HepG2 (cell line): ENCODE measurements around the gene TXNIP. TPM values are rescaled to one million over a fixed set of nuclear protein-coding genes. Genes with fewer than 3 reads are reported as not detected.

Experiments
- AGO2 ChIP-seq: fragments of 200-400 bp; formaldehyde crosslinking; optimal IDR thresholded peaks from 2 replicates; pipeline ENCODE3; 2017; ENCODE audit warnings: mild to moderate bottlenecking, low read depth, low read length, moderate library complexity
- BCL6 ChIP-seq: IDR thresholded peaks from 2 replicates; pipeline ENCODE4 v1.6.1; 2016; ENCODE audit warnings: missing genetic modification reagents, missing compliant biosample characterization
- GABPB1 ChIP-seq: IDR thresholded peaks from 2 replicates; pipeline ENCODE4 v1.6.1; 2016; ENCODE audit warnings: mild to moderate bottlenecking, missing genetic modification reagents, moderate library complexity, missing compliant biosample characterization
- JDP2 ChIP-seq: sonication (generic); formaldehyde crosslinking; IDR thresholded peaks from 2 replicates; pipeline ENCODE4 v1.8.1; 2022; ENCODE audit warnings: missing genetic modification reagents, borderline replicate concordance
- JUNB ChIP-seq: sonication (generic); formaldehyde crosslinking; IDR thresholded peaks from 2 replicates; pipeline ENCODE4 v1.8.0; 2022; ENCODE audit warnings: missing genetic modification reagents, mild to moderate bottlenecking, borderline replicate concordance
- KLF12 ChIP-seq: sonication (generic); formaldehyde crosslinking; IDR thresholded peaks from 2 replicates; pipeline ENCODE4 v1.4.0; 2020; ENCODE audit warnings: missing genetic modification reagents, borderline replicate concordance
- KLF6 ChIP-seq: IDR thresholded peaks from 2 replicates; pipeline ENCODE4 v1.8.0; 2016; ENCODE audit warnings: missing biosample characterization, missing genetic modification reagents
- NFYC ChIP-seq: IDR thresholded peaks from 2 replicates; pipeline ENCODE4 v1.6.1; 2016; ENCODE audit warnings: missing genetic modification reagents, missing compliant biosample characterization
- POLR2A ChIP-seq, 2 experiments: IDR thresholded peaks; 2 replicates each; pipeline ENCODE4 v1.6.1; 2011; ENCODE audit warnings: low read depth in 2 of 2, low read length in 2 of 2, mild to moderate bottlenecking in 1 of 2, moderate library complexity in 1 of 2; ENCODE audit not compliant: insufficient read depth in 1 of 2
- REL ChIP-seq: sonication (generic); formaldehyde crosslinking; conservative IDR thresholded peaks from 2 replicates; pipeline ENCODE4 v1.8.0; 2022; ENCODE audit warnings: mild to moderate bottlenecking, missing genetic modification reagents, moderate library complexity
- REPIN1 ChIP-seq: sonication (generic); formaldehyde crosslinking; IDR thresholded peaks from 2 replicates; pipeline ENCODE4 v1.8.0; 2022; ENCODE audit warnings: missing genetic modification reagents, low read depth, mild to moderate bottlenecking, borderline replicate concordance
- RXRA ChIP-seq: sonication (generic); formaldehyde crosslinking; IDR thresholded peaks from 2 replicates; pipeline ENCODE4 v1.5.1; 2020; ENCODE audit warnings: missing genetic modification reagents
- YEATS4 ChIP-seq: sonication (generic); formaldehyde crosslinking; IDR thresholded peaks from 2 replicates; pipeline ENCODE4 v1.4.0; 2020; ENCODE audit warnings: missing genetic modification reagents, borderline replicate concordance
- ZBTB38 ChIP-seq: sonication (generic); formaldehyde crosslinking; IDR thresholded peaks from 2 replicates; pipeline ENCODE4 v1.5.1; 2020; ENCODE audit warnings: mild to moderate bottlenecking, missing genetic modification reagents
- ZBTB7B ChIP-seq: sonication (generic); formaldehyde crosslinking; IDR thresholded peaks from 2 replicates; pipeline ENCODE4 v1.4.0; 2020; ENCODE audit warnings: missing genetic modification reagents
- ZMAT3 ChIP-seq: sonication (generic); formaldehyde crosslinking; conservative IDR thresholded peaks from 2 replicates; pipeline ENCODE4 v1.7.0; 2021; ENCODE audit warnings: missing genetic modification reagents
- ZNF335 ChIP-seq: sonication (generic); formaldehyde crosslinking; IDR thresholded peaks from 2 replicates; pipeline ENCODE4 v1.4.0; 2020; ENCODE audit warnings: missing genetic modification reagents
- ZNF83 ChIP-seq: sonication (generic); formaldehyde crosslinking; IDR thresholded peaks from 2 replicates; pipeline ENCODE4 v1.4.0; 2020; ENCODE audit warnings: missing genetic modification reagents, mild to moderate bottlenecking, borderline replicate concordance
- ZSCAN9 ChIP-seq: IDR thresholded peaks from 2 replicates; pipeline ENCODE4 v1.6.1; 2016; ENCODE audit warnings: borderline replicate concordance
- polyA plus RNA-seq, 8 experiments: library from polyadenylated mRNA; depleted of rRNA in 3 of 8; stranded (reverse) in 7 of 8; unstranded in 1 of 8; fragments of >200 nt; fragmentation: Illumina TruSeq in 4 of 8; extraction: Trizol in 4 of 8; gene quantifications; 2 replicates each; pipeline versions ENCODE4 v1.2.1 to v1.2.3, GENCODE V29; 2011 to 2016; ENCODE audit warnings: low read depth in 4 of 8, missing spikeins in 1 of 8, mixed read lengths in 1 of 8; ENCODE audit not compliant: insufficient read depth in 1 of 8
- total RNA-seq, 5 experiments: library from RNA; depleted of rRNA; stranded (reverse); fragments of >200 nt; fragmentation: Illumina TruSeq; extraction: Trizol; gene quantifications; 2 replicates each; pipeline ENCODE4 v1.2.3, GENCODE V29; 2016; ENCODE audit warnings: low read depth in 1 of 5
- TF ChIP-seq, protein P1 (sequence below): sonication (generic); formaldehyde crosslinking; IDR thresholded peaks from 2 replicates; pipeline ENCODE4 v1.4.0; 2020; ENCODE audit warnings: missing genetic modification reagents
- TF ChIP-seq, protein P2 (sequence below): sonication (generic); formaldehyde crosslinking; IDR thresholded peaks from 2 replicates; pipeline ENCODE4 v1.8.1; 2022; ENCODE audit warnings: mild to moderate bottlenecking, missing genetic modification reagents
- TF ChIP-seq, protein P3 (sequence below): sonication (generic); IDR thresholded peaks from 2 replicates; pipeline ENCODE4 v1.6.1; 2016; ENCODE audit warnings: low read depth, borderline replicate concordance
- TF ChIP-seq, protein P4 (sequence below): sonication (generic); formaldehyde crosslinking; IDR thresholded peaks from 2 replicates; pipeline ENCODE4 v1.4.0; 2020; ENCODE audit warnings: missing genetic modification reagents

Gene TXNIP
- total and polyA plus RNA-seq, 2 of the 13 experiments (the other 11 are each of a cell fraction or from before 2014, with no cell fraction given) = 24.4 to 237 TPM

DNA sequence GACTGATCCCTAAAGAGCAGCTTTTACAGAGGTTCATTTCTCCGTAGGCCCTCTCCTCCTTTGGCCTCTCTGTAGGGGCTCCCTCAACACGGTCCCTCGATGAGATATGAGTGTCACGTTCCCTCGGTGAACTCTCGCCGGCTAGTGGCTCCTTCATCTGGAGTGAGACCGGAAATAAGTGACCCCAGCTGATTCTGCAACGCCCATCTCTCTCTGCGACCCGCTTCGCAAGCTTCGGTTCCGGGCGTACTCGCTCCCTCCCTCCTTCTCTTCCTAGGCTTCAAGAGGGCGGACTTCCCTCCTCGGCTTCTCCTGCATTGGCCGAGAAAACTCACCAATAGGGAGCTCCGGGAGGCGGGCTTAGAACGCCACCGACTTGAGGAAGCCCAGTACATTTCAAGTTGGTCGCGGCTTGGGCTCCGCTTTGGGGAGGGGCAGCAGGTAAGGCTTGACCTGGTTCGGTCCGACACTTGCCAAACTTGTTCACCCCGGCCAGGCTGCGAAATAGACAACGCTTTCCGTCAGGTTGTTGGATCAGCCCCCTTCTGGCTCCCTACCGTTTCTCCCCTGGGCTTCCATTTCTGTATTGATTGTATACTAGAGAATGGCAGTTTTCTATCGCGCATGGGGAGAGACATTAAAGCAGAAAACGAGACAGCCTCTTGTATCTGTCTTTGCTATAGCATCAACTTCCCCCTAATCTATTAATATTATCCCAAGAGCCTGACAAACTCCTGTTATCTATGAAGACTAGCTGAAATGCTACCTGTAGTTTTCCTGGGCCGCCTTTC lies 31.9 kb downstream of the TXNIP start, which contains the start of the genes ANKRD34A and POLR3GL (continued):
- TF ChIP-seq JDP2 (CRISPR knock-in tag) = no peak
- 0 out of 2 replicates have a peak, but pooled peaks have one; percentile 21 for TF ChIP-seq ZBTB38 (CRISPR knock-in tag)
- peak; percentile 18; the same call in 1 of the 2 replicates for TF ChIP-seq ZNF335 (CRISPR knock-in tag)
- TF ChIP-seq AGO2 = no peak
- TF ChIP-seq BCL6 (CRISPR knock-in tag) = 0 out of 2 replicates have a peak, but pooled peaks have one; percentile 5
- peak; percentile 45 for TF ChIP-seq ZSCAN9 (CRISPR knock-in tag)
- peak; percentile 73 for TF ChIP-seq ZBTB7B (CRISPR knock-in tag)
- no peak for TF ChIP-seq REPIN1 (CRISPR knock-in tag)
- TF ChIP-seq, protein P1, sequence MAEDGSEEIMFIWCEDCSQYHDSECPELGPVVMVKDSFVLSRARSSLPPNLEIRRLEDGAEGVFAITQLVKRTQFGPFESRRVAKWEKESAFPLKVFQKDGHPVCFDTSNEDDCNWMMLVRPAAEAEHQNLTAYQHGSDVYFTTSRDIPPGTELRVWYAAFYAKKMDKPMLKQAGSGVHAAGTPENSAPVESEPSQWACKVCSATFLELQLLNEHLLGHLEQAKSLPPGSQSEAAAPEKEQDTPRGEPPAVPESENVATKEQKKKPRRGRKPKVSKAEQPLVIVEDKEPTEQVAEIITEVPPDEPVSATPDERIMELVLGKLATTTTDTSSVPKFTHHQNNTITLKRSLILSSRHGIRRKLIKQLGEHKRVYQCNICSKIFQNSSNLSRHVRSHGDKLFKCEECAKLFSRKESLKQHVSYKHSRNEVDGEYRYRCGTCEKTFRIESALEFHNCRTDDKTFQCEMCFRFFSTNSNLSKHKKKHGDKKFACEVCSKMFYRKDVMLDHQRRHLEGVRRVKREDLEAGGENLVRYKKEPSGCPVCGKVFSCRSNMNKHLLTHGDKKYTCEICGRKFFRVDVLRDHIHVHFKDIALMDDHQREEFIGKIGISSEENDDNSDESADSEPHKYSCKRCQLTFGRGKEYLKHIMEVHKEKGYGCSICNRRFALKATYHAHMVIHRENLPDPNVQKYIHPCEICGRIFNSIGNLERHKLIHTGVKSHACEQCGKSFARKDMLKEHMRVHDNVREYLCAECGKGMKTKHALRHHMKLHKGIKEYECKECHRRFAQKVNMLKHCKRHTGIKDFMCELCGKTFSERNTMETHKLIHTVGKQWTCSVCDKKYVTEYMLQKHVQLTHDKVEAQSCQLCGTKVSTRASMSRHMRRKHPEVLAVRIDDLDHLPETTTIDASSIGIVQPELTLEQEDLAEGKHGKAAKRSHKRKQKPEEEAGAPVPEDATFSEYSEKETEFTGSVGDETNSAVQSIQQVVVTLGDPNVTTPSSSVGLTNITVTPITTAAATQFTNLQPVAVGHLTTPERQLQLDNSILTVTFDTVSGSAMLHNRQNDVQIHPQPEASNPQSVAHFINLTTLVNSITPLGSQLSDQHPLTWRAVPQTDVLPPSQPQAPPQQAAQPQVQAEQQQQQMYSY (CRISPR knock-in tag) = no peak
- TF ChIP-seq KLF6 = no peak
- no peak for TF ChIP-seq JUNB (CRISPR knock-in tag)
- TF ChIP-seq RXRA = peak; percentile 32; the same call in 1 of the 2 replicates
- TF ChIP-seq, protein P2, sequence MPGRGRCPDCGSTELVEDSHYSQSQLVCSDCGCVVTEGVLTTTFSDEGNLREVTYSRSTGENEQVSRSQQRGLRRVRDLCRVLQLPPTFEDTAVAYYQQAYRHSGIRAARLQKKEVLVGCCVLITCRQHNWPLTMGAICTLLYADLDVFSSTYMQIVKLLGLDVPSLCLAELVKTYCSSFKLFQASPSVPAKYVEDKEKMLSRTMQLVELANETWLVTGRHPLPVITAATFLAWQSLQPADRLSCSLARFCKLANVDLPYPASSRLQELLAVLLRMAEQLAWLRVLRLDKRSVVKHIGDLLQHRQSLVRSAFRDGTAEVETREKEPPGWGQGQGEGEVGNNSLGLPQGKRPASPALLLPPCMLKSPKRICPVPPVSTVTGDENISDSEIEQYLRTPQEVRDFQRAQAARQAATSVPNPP = no peak
- peak; percentile 57 to 85 for TF ChIP-seq POLR2A (IDR thresholded peaks at IDR 0.05; ENCODE audit: insufficient read depth in 1 of 2, low read depth in 2 of 2, low read length in 2 of 2)
- TF ChIP-seq, protein P3, sequence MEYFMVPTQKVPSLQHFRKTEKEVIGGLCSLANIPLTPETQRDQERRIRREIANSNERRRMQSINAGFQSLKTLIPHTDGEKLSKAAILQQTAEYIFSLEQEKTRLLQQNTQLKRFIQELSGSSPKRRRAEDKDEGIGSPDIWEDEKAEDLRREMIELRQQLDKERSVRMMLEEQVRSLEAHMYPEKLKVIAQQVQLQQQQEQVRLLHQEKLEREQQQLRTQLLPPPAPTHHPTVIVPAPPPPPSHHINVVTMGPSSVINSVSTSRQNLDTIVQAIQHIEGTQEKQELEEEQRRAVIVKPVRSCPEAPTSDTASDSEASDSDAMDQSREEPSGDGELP = peak; percentile 95
- TF ChIP-seq ZMAT3 (CRISPR knock-in tag) = no peak
- peak; percentile 56 for TF ChIP-seq YEATS4
- TF ChIP-seq NFYC (CRISPR knock-in tag) = peak; percentile 81
- TF ChIP-seq KLF12 (CRISPR knock-in tag) = 0 out of 2 replicates have a peak, but pooled peaks have one; percentile 54
- peak; percentile 82 for TF ChIP-seq GABPB1
- TF ChIP-seq, protein P4, sequence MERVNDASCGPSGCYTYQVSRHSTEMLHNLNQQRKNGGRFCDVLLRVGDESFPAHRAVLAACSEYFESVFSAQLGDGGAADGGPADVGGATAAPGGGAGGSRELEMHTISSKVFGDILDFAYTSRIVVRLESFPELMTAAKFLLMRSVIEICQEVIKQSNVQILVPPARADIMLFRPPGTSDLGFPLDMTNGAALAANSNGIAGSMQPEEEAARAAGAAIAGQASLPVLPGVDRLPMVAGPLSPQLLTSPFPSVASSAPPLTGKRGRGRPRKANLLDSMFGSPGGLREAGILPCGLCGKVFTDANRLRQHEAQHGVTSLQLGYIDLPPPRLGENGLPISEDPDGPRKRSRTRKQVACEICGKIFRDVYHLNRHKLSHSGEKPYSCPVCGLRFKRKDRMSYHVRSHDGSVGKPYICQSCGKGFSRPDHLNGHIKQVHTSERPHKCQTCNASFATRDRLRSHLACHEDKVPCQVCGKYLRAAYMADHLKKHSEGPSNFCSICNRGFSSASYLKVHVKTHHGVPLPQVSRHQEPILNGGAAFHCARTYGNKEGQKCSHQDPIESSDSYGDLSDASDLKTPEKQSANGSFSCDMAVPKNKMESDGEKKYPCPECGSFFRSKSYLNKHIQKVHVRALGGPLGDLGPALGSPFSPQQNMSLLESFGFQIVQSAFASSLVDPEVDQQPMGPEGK = peak; percentile 36; the same call in 1 of the 2 replicates
- no peak for TF ChIP-seq REL
- no peak for TF ChIP-seq ZNF83 (CRISPR knock-in tag)
